SKM-1 (cell line): ENCODE results near the gene DDX53.

Source experiments
- DNase-seq: peaks from one replicate; lab custom pipeline; 2025; ENCODE audit not compliant: unreplicated experiment; lab: John Stamatoyannopoulos, UW

DDX53 gene

DNA sequence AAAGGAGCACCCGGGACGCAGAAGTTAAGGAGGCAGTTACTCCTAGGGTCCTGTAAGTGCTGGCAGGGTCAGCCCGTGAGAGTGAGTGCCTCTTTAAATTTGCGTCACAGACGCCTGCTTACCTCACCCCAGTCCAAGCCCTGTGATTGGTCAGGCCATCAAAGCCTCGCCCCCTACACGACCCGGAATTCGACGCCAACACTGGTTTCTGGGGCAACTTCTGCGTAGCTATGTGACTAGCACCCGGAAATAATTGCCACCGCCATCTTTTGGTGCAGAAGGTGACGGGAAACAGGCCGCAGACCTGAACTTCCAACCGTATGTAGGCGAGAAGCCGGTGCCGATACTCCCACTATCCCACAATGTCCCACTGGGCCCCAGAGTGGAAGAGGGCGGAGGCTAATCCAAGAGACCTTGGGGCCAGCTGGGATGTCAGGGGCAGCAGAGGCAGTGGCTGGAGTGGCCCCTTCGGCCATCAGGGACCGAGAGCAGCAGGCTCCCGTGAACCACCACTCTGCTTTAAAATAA, at the start of gene DDX53:
Gene DDX53, plus strand, starts transcription at position 265 of the 528 bp plus-strand sequence. Its CDS starts 98 bp downstream, at position 363.
- no peak for DNase-seq

DNA sequence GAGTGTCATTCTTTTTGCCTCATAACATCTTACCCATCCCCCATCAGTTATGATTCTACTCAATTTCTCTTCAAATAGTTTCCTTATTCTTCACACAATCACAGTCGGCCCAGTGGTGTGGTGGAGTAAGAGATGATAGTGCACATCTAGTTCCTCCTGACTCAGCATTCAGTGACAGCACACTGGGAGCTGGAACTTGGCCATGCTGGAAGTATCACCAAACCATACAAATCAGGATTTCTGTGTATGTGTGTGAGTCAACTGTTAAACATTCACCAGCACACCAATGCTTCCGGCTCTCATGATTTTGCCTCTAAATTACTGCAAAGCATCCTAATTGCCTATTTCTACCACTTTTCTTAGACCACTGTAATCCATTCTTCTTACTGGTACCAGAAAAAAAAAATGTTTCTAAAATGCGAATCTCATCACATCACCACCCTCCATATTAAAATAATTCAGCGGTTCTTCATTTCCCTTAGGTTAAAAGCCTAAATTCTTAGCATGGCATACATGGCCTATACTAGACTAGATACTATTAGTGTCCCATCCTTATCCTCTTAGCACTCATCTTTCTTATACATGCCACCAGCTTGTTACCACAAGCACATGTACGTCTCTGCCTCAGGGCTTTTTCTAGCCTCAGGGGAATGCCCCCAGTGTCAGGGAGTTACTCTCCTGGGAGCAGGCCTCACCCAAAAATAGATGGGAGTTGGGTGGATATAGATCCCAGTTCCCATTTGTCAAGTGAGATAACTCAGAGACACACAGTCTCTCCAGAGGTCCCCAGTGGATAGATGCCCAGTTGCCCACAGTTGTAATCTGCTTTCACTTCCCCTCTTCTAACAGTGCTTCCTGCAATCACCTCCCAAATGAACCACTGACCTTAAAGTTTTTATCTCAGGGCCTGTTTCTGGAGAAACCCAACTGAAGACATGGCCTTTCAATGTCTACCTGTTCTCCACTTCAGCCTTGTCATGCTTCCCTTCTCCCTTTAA, 49.2 kb upstream of the DDX53 start:
- DNase-seq: peak; percentile 1

DNA sequence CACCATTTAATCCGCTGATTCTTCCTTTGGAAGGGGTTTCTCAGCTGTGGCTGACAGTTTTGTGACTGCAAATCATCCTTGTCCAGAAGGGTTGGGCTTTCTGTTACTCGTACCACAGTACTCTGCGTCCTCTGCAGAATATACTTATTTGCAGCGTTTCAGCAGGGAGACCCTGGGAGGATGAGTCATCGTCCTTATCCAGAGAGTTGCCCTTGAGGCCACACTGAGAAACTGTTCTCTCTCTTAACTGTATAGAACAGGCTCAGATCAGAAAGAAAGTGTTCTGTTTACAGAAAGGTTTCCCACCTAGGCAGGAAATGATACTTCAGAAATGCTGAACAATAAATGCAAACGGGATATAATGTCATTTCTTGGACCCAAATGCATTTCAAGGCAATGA, 47.8 kb upstream of the DDX53 start:
- DNase-seq: no peak

DNA sequence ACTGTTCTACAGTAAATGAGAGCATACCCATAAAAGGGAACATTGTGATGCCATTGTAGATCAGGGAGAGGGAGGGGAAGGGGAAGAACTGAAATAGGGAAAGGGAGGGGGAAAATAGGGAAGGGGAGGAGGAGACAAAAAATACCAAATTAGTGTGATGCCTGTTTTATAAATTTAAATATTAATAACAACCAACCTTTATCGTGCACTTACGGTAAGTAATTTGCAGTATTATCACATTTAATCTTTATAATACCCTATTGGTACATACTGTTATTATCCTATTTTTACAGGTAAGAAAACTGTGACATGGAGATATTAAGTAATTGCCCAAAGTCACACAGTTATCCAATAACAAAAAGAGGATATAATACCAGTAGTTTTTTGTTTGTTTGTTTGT, 41.5 kb upstream of the DDX53 start:
- no peak for DNase-seq

DNA sequence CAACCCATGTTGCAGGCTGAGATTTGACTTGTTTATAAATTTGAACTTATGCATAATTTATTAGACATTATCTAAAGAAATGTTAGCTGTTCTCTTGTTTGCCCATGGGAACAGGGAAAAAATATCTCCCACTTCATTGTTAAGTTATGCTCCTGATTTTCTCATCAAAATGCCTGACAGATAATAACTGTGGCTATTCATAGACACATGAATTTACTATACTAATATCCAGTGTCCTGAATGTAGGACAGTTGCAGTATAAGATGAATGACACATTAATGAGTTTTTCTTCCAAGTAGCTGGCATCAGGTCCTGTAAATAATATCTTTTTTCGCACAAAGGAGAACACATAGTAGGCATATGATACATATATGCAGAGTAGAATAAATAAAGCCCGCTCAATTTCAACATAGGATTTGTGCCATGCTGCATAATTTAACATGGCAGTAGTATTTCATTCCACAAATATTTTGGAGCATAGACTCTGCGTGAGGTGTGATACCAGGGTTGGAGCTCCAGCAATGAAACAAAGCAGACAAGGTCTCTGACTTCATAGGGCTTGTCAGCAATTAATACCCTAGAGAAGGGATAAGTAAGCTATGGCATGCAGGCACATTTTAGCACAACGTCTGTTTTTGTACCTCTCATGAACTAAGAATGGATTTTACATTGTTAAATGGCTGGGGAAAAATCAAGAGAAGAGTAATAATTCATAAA, 40.4 kb upstream of the DDX53 start:
- DNase-seq: no peak

DNA sequence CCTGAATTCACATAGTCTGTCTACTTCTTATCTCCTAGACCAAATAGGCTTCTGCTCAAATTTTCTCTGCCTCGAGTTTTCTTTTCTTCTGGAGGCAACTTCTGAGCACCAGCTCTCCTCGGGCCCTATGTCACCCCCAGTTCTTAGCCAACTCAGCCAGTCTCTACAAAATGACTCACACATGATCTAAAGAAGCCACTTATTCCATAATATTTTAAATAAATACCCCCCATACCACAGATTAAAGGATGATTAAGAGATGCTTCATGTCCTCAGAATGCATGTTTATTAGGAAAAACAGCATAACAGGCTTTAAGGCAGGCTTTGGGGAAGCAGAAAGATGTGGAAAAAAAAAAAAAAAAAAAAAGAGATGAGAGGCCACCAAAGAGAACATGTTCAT, 36.6 kb upstream of the DDX53 start:
- no peak for DNase-seq

DNA sequence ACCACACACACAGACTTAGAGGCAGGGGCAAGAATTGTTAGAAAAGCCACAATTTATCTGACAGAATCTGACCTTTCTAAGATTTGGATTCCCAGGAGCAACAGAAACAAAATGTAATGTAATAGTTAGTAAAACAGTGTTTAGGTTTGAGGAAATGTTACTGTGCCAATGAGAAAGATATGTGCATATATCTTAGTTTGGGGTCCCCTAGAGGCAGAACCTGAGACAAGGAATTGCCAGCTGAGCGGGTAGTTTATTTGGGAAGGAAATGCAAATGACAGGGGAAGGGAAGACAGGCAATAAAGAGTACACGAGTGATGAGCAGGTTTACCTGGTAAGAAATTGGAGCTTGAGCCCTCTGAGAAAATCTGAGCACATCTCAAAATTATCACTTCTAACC, 31.3 kb upstream of the DDX53 start:
- DNase-seq: no peak

DNA sequence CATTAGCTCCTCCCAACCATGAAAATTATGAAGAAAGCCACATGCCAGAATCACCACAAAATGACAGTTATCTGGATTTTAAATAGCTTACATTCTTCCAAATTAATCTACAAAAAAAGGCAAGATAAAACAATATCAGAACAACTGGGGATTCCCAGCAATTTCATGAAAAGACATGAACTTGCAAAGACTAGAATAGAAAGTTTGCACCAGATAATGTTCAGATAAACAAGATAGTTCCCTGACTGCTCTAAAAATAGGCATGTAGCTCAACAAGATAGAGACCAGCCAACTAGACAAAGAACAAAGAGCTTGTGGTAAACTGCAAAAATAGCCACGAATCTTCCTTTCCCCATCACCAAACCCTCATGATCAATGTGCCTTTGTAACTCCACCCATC, 30.3 kb upstream of the DDX53 start:
- no peak for DNase-seq

DNA sequence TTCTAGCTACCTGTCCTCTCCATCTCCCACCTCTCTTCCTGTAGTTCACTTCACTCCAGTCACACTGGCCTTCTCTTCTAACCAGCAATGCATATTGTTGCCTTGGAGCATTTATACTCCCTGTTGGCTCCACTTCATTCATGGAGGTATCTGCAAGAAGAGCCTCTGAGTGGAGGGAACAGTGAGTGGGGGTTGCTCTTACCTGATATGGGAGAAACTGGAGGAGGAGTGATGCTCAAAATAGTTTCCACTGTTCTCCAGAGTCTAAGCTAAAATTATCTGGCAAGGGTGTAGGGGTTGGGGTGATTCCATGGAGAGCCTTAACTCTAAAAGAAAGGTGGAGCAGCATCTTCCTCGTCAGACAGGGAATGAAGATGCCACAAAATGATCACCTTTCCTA, 28.9 kb upstream of the DDX53 start:
- DNase-seq: no peak

DNA sequence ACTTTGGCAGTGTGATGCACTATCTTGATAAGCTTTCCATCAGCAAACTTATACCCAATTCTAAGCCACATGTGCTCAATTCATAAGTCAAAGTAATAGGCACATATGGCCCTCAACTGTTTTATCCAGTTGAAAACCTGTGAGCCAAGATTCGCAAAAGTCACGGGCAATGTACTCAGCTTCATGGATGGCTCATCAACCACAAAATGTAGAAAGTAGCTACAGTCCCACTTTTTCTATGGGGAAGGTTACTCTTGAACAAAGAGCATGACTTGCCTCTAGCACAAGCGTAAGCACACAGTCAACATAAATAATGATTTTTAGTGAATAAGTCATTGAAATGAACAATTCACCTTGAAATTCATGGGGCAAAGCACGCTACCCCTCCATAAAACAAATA, 25.1 kb upstream of the DDX53 start:
- DNase-seq: no peak

DNA sequence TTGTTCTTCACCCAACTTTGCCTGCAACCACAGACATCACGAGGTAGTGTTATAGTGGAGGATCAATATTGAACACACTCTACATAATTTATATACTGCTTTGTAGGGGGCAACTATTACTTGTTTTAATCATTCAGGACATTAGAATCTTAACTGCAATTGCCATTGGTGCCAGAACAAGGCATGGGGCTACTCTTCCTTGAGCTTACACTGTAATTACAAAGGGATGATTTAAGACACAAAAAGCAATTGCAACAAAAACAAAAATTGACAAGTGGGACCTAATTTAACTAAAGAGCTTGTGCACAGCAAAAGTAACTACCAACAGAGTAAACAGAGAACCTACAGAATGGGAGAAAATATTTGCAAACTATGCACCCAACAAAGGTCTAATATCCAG, 24.0 kb upstream of the DDX53 start:
- no peak for DNase-seq

DNA sequence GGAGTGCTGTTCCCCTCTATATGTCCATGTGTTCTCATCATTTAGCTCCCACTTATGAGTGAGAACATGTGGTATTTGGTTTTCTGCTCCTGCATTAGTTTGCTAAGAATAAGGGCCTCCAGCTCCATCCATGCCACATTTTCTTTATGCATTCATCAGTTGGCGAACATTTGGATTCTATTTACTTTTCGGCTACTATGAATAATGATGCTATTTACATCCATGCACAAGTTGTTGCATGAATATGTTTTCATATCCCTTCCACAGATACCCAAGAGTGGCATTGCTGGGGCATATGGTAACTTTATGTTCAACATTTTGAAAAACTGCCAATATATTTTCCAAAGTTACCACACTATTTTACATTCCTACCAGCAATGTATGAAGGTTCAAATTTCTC, 13.8 kb upstream of the DDX53 start:
- no peak for DNase-seq

DNA sequence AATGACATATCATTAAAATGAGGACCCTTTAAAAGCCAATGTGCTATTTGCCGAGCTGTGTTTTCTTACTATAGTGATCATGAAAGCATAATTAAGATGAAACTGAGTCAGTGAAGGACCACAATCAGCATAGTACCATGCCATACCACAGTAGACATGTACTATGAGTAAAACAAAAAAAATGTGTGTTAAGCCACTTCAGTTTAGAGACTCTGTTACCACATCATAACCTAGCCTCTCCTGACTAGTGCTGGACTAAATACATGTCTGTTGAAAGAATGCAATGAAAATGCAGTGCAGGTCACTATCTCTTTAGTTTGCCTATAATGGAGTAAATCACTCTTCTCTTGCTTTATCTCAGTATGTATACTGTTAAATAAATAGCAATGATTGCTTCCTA, 12.3 kb upstream of the DDX53 start:
- DNase-seq: no peak

DNA sequence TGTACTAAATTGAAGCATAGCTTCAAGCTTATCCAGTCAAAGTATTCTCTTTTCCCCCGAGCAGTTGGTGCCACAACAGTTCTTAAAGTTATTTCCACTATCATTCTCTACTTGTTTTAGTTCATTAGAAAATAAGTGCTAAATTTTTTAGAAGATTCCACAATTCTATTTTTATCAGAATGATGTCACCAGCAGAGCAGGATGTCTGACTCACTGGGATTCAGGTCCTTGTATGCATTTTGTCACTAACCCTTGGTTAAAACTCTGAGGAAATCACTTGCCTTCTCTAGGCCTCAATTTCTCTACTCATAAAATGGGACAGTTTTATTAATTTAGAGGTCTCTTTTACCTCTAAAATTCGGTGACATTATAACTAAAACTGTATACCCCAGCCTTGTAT, 3.4 kb downstream of the DDX53 start:
- DNase-seq: no peak

DNA sequence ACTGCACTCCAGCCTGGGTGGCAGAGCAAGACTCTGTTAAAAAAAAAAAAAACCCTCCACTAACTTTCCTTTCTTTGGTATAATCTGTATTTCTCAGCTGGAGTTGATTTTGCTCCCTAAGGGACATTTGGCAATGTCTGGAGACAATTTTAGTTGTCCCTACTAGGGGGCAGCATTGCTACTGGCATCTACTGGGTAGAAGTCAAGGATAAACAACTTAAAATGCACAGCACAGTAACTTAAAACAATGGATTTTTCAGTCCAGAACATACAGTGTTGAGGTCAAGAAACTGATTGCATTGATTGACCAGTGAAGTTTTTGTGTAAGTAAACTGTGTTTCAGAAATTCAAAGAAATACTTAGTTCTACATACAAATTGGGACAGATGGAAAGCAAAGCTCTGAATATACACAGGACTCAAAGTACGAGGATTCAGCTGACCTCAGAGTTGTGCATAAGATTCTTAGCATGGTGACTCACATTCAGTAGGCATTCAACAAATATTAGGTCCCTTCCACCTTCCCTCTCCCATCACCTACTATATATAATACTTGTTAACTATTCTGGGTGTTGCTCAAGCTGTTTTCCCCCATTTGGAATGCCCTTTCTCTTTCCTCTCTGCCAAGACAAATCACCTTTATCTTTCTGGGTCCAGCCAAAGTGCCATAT, 8.8 kb downstream of the DDX53 start:
- no peak for DNase-seq

DNA sequence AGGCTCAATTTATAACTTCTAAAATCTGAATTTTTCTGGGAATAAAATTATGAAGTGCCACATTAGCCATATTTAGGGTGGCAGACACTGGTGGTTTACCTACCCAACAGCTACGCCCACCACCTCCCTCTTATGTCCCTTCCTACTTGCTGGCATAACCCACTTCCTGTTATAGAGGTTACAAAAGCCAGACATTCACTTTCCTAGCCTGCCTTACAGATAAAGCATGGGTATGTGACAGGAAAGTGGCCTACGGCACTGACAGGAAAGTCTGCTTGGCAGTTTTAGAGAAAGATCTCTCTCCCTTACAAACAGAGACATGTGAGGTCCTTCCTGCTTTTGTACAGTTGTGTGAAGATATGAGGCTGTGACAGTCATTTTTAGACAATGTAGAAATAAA, 12.4 kb downstream of the DDX53 start:
- DNase-seq: no peak

DNA sequence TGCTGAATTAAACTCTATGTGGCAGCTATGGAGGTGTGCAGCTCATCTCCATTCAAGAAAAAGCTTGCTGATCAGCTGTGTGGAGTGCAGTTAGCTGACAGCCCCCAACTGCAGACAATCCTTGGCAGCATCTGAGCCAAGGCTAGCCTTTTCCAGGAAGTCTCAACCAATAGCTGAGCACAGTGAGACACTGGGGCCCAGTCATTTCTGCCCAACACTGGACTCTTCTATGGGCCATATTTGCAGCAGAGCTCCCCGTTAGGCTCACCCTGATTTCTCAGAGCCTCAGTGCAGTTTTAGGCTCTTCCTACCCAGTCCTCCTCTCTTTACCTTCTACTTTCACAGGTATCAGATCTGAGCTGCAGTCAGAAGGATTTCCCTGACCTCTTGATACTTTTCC, 12.9 kb downstream of the DDX53 start:
- DNase-seq: no peak

DNA sequence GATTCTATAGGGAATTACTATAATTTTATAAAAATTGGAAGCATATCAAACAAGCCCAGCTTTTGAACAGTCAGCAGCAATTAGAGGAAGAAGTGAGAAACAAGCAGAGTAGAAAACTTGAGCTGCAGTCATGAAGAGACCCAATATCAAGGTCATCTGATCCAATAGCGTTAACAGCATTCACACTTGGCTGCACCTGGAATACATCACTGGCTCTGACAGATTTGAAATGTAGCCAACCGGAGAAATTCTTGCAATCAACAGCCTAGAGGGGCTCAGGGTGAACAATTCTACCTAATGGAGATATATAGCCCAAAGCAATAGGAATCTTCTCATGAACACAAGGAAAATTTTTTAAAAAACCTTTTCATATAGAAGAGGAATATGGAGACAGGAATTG, 13.6 kb downstream of the DDX53 start:
- DNase-seq: no peak

DNA sequence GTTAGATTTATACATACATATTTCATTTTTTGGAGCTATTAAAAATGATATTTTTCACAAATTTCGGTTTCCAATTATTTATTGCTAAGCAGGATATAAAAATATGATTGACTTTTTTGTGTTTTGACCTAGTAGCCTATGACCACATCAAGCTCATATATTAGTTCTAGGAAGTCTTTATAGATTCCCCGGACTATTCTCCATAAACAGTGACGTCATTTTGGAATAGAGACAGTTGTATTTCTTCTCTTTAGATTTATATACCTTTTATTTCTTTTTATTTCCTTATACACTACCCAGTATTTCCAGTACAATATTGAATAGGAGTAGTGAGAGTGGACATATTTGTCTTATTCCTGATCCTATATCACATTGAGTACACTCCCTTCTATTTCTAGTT, 31.8 kb downstream of the DDX53 start:
- DNase-seq: no peak

DNA sequence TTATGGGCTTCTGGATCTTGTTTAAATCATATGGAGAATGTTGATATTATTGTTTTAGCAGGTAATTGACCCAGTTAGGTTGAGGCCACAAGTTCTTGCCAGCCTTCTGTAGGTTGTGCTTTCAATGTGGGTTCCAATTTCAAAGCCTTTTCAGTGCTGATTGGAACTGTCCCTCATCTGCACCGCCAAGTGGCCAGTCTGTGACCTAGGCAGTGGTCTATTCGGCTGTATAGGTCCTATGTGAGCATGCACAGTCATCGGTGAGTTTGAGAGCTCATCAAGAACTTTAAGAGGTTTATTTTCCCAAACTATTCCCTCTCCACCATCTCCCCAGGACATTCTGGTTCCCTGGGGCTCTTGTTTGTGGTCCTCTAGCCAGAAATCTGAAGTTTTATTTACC, 35.7 kb downstream of the DDX53 start:
- DNase-seq: no peak

DNA sequence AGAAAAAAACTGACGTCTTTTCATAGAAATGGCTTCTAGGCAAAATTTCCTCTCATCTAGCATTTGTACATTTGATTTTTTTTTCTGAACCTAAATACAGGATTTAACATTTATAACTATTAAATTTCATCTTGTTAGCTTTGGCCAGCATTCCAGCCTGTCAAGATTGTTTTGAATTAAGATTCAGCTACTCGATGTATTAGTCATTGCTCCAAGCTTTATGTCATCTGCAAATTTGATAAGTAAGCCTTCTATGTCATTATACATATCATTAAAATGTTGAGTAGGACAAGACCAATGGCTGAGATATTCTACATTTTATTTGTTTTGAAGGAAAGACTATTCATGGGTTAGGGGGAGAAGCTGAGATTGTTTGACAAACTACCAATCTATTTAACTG, 46.7 kb downstream of the DDX53 start:
- DNase-seq: no peak
